ENCODE data around the gene NTM. TPM values are rescaled to one million over a fixed set of nuclear protein-coding genes. Genes with fewer than 3 reads are reported as not detected.

NTM gene
- polyA plus RNA-seq, 1 donor (not counting 4 experiments of a cell fraction or from before 2014, with no cell fraction given): 47.9 TPM

- Histone ChIP-seq H3K27me3 (ENCODE audit: control insufficient read depth, extremely low read depth, insufficient read depth, low read length) (peaks cover 3% of the 10 kb centered on the region), H3K9me1 (ENCODE audit: control insufficient read depth, extremely low read depth, insufficient read depth, low read length) (no peaks in the 10 kb centered on the region), H3K4me1 (ENCODE audit: control insufficient read depth, extremely low read depth, insufficient read depth, low read length) (no peaks in the 10 kb centered on the region), H4K20me1 (ENCODE audit: control insufficient read depth, extremely low read depth, insufficient read depth, low read length) (no peaks in the 10 kb centered on the region), H3K36me3 (ENCODE audit: control insufficient read depth in 2 of 2, extremely low read depth in 1 of 2, insufficient read depth in 2 of 2, low read length in 2 of 2) (no peaks in the 10 kb centered on the region), H3K4me3 (ENCODE audit: control insufficient read depth in 2 of 3, extremely low read depth in 1 of 3, insufficient read depth in 2 of 3, low read depth in 1 of 3, low read length in 3 of 3) (no peak overlapping the region), H3K27ac (ENCODE audit: control insufficient read depth, insufficient read depth, low read length) (no peak overlapping the region), H3K9ac (ENCODE audit: control insufficient read depth, extremely low read depth, insufficient read depth, low read length) (no peak overlapping the region), H3K4me2 (ENCODE audit: control insufficient read depth, extremely low read depth, insufficient read depth, low read depth, low read length) (no peak overlapping the region), H3K79me2 (ENCODE audit: control insufficient read depth, insufficient read depth, low read length) (no peaks in the 10 kb centered on the region), H3K9me3 (ENCODE audit: control insufficient read depth, low read depth, low read length) (peaks cover 1% of the 10 kb centered on the region), H2AFZ (ENCODE audit: control insufficient read depth, low read length) (no peak overlapping the region)
- FAIRE-seq: no peak
- TF ChIP-seq EZH2 (IDR thresholded peaks at IDR 0.05; ENCODE audit: low read length): no peak
- no peak for TF ChIP-seq CTCF (optimal IDR thresholded peaks at IDR 0.05 in 1 of 3, IDR thresholded peaks at IDR 0.05 in 1 of 3, conservative IDR thresholded peaks at IDR 0.05 in 1 of 3; ENCODE audit: extremely low read depth in 1 of 3, insufficient read depth in 2 of 3, low read length in 3 of 3)
- dilution Hi-C loops (cut with MboI; ENCODE audit: extremely low pct_ligation_motif_present, low sequenced_read_pairs): no loop called here
- DNase-seq (ENCODE audit: low read depth, low spot score): no peak
These were observed 314.8 kb downstream of the NTM start for GRCh38 chr11:131685206-131685605.

- Histone ChIP-seq H3K9ac (ENCODE audit: control insufficient read depth, extremely low read depth, insufficient read depth, low read length) (no peak overlapping the region), H4K20me1 (ENCODE audit: control insufficient read depth, extremely low read depth, insufficient read depth, low read length) (no peaks in the 10 kb centered on the region), H3K4me2 (ENCODE audit: control insufficient read depth, extremely low read depth, insufficient read depth, low read depth, low read length) (no peak overlapping the region), H3K4me1 (ENCODE audit: control insufficient read depth, extremely low read depth, insufficient read depth, low read length) (no peaks in the 10 kb centered on the region), H3K9me3 (ENCODE audit: control insufficient read depth, low read depth, low read length) (no peaks in the 10 kb centered on the region), H3K79me2 (ENCODE audit: control insufficient read depth, insufficient read depth, low read length) (no peaks in the 10 kb centered on the region), H3K27ac (ENCODE audit: control insufficient read depth, insufficient read depth, low read length) (no peak overlapping the region), H3K27me3 (ENCODE audit: control insufficient read depth, extremely low read depth, insufficient read depth, low read length) (peaks cover 3% of the 10 kb centered on the region), H2AFZ (ENCODE audit: control insufficient read depth, low read length) (no peak overlapping the region), H3K9me1 (ENCODE audit: control insufficient read depth, extremely low read depth, insufficient read depth, low read length) (no peaks in the 10 kb centered on the region), H3K4me3 (ENCODE audit: control insufficient read depth in 2 of 3, extremely low read depth in 1 of 3, insufficient read depth in 2 of 3, low read depth in 1 of 3, low read length in 3 of 3) (no peak overlapping the region), H3K36me3 (ENCODE audit: control insufficient read depth in 2 of 2, extremely low read depth in 1 of 2, insufficient read depth in 2 of 2, low read length in 2 of 2) (no peaks in the 10 kb centered on the region)
- dilution Hi-C loops (cut with MboI; ENCODE audit: extremely low pct_ligation_motif_present, low sequenced_read_pairs): no loop called here
- FAIRE-seq (no peak), DNase-seq (ENCODE audit: low read depth, low spot score) (no peak)
- TF ChIP-seq EZH2 (IDR thresholded peaks at IDR 0.05; ENCODE audit: low read length): no peak
- TF ChIP-seq CTCF (optimal IDR thresholded peaks at IDR 0.05 in 1 of 3, IDR thresholded peaks at IDR 0.05 in 1 of 3, conservative IDR thresholded peaks at IDR 0.05 in 1 of 3; ENCODE audit: extremely low read depth in 1 of 3, insufficient read depth in 2 of 3, low read length in 3 of 3): no peak
These were observed 315.5 kb downstream of the NTM start for GRCh38 chr11:131685906-131686305.
